GM12878 (cell line): ENCODE results near the gene HMGB1. TPM values are rescaled to one million over a fixed set of nuclear protein-coding genes. Genes with fewer than 3 reads are reported as not detected.

Experiments
- BACH1 ChIP-seq: fragments of 450-650 bp; IDR thresholded peaks from 2 replicates; pipeline ENCODE4 v1.6.1; 2017; ENCODE audit warnings: mild to moderate bottlenecking, borderline replicate concordance
- CREM ChIP-seq: IDR thresholded peaks from 2 replicates; pipeline ENCODE4 v1.6.1; 2014; ENCODE audit warnings: antibody characterized with exemption, low read depth
- CTCF ChIP-seq, 3 experiments: IDR thresholded peaks in 2 of 3; conservative IDR thresholded peaks in 1 of 3; 2 replicates each; pipeline ENCODE4 v1.5.1; 2011; ENCODE audit warnings: low read depth in 3 of 3, low read length in 3 of 3, mild to moderate bottlenecking in 3 of 3, control low read depth in 2 of 3, moderate library complexity in 2 of 3, inconsistent platforms in 1 of 3, mixed read lengths in 1 of 3; ENCODE audit not compliant: control insufficient read depth in 2 of 3, insufficient read depth in 1 of 3; ENCODE audit errors: extremely low read depth in 1 of 3
- DPF2 ChIP-seq: fragments of 450-650 bp; IDR thresholded peaks from 2 replicates; pipeline ENCODE4 v1.6.1; 2017; ENCODE audit warnings: mild to moderate bottlenecking
- MAX ChIP-seq: IDR thresholded peaks from 2 replicates; pipeline ENCODE4 v1.6.1; 2012; ENCODE audit warnings: low read depth, low read length, improper control_type of control experiment
- MYB ChIP-seq: fragments of 150-350 bp; IDR thresholded peaks from 2 replicates; pipeline ENCODE4 v1.6.1; 2014; ENCODE audit warnings: mild to moderate bottlenecking, low read depth, low read length, borderline replicate concordance
- NBN ChIP-seq: fragments of 450-650 bp; IDR thresholded peaks from 2 replicates; pipeline ENCODE4 v1.6.1; 2016
- NR2F1 ChIP-seq: fragments of 450-650 bp; conservative IDR thresholded peaks from 2 replicates; pipeline ENCODE4 v1.6.1; 2017; ENCODE audit warnings: mild to moderate bottlenecking
- RFX5 ChIP-seq: IDR thresholded peaks from 2 replicates; pipeline ENCODE4 v1.6.1; 2011; ENCODE audit warnings: low read depth, low read length, improper control_type of control experiment
- SIX5 ChIP-seq: IDR thresholded peaks from 2 replicates; pipeline ENCODE4 v1.6.1; 2011; ENCODE audit warnings: mild to moderate bottlenecking, low read depth, low read length, moderate library complexity; ENCODE audit not compliant: severe bottlenecking
- SMAD5 ChIP-seq: IDR thresholded peaks from 2 replicates; pipeline ENCODE4 v1.6.1; 2016; ENCODE audit warnings: antibody characterized with exemption, low read depth
- SRF ChIP-seq, 2 experiments: IDR thresholded peaks; 2 replicates each; pipeline ENCODE4 v1.6.1; 2011; ENCODE audit warnings: low read depth in 2 of 2, low read length in 2 of 2, mild to moderate bottlenecking in 1 of 2, moderate library complexity in 1 of 2
- SUZ12 ChIP-seq: fragments of 200-600 bp; sonication (generic); IDR thresholded peaks from one replicate; pipeline ENCODE4 v1.6.1; 2018; ENCODE audit warnings: antibody characterized with exemption, mild to moderate bottlenecking; ENCODE audit not compliant: unreplicated experiment
- ZNF207 ChIP-seq: fragments of 450-650 bp; IDR thresholded peaks from 2 replicates; pipeline ENCODE4 v1.6.1; 2014; ENCODE audit warnings: antibody characterized with exemption, mild to moderate bottlenecking, borderline replicate concordance
- ZNF274 ChIP-seq: IDR thresholded peaks from one replicate; pipeline ENCODE4 v1.8.0; 2011; ENCODE audit not compliant: insufficient read length, insufficient read depth
- polyA plus RNA-seq, 11 experiments: library from polyadenylated mRNA; depleted of rRNA in 4 of 11; unstranded in 6 of 11; stranded (reverse) in 5 of 11; fragments of >200 nt; fragmentation: Nextera tagmentation in 4 of 11; fragmentation: Illumina TruSeq in 1 of 11; extraction: Ambion mirVana in 4 of 11; extraction: Trizol in 1 of 11; gene quantifications; 1 replicate in 1 of 11; 2 replicates in 10 of 11; pipeline versions ENCODE4 v1.2.1 to v1.2.3, GENCODE V29; 2011 to 2016; ENCODE audit warnings: inconsistent platforms in 2 of 11, missing spikeins in 2 of 11, low read depth in 1 of 11
- total RNA-seq, 4 experiments: library from RNA; depleted of rRNA in 3 of 4; stranded (reverse); fragments of >200 nt in 3 of 4; fragmentation: Illumina TruSeq in 1 of 4; extraction: Trizol in 1 of 4; gene quantifications; 2 replicates each; pipeline versions ENCODE4 v1.2.1 to v1.2.3, GENCODE V29; 2013 to 2021
- TF ChIP-seq, protein P1 (sequence below): fragments of 450-650 bp; IDR thresholded peaks from 2 replicates; pipeline ENCODE4 v1.6.1; 2018; ENCODE audit warnings: mild to moderate bottlenecking, low read depth, moderate library complexity; ENCODE audit not compliant: partially characterized antibody
- TF ChIP-seq, protein P2 (sequence below): fragments of 450-650 bp; IDR thresholded peaks from 2 replicates; pipeline ENCODE4 v1.6.1; 2017; ENCODE audit warnings: low read depth, mild to moderate bottlenecking, moderate library complexity
- TF ChIP-seq, protein P3 (sequence below): fragments of 450-650 bp; IDR thresholded peaks from 2 replicates; pipeline ENCODE4 v1.6.1; 2017; ENCODE audit warnings: mild to moderate bottlenecking, moderate library complexity

The HMGB1 gene
- total and polyA plus RNA-seq, 10 of the 15 experiments (the other 5 are each of a cell fraction or from before 2014, with no cell fraction given), result 365 to 2,529 (median 1,396) TPM

- TF ChIP-seq, protein P1, sequence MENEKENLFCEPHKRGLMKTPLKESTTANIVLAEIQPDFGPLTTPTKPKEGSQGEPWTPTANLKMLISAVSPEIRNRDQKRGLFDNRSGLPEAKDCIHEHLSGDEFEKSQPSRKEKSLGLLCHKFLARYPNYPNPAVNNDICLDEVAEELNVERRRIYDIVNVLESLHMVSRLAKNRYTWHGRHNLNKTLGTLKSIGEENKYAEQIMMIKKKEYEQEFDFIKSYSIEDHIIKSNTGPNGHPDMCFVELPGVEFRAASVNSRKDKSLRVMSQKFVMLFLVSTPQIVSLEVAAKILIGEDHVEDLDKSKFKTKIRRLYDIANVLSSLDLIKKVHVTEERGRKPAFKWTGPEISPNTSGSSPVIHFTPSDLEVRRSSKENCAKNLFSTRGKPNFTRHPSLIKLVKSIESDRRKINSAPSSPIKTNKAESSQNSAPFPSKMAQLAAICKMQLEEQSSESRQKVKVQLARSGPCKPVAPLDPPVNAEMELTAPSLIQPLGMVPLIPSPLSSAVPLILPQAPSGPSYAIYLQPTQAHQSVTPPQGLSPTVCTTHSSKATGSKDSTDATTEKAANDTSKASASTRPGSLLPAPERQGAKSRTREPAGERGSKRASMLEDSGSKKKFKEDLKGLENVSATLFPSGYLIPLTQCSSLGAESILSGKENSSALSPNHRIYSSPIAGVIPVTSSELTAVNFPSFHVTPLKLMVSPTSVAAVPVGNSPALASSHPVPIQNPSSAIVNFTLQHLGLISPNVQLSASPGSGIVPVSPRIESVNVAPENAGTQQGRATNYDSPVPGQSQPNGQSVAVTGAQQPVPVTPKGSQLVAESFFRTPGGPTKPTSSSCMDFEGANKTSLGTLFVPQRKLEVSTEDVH, result no peak
- TF ChIP-seq MYB (no peak), SUZ12 (no peak), MAX (no peak; the same call in 1 of the 2 replicates), NBN (no peak), CREM (0 out of 2 replicates have a peak, but pooled peaks have one; percentile 6), SMAD5 (no peak), DPF2 (peak; percentile 93), SRF (IDR thresholded peaks at IDR 0.05; ENCODE audit: low read depth in 2 of 2, low read length in 2 of 2) (no peak), BACH1 (no peak), ZNF207 (no peak), SIX5 (no peak), ZNF274 (no peak), RFX5 (no peak), CTCF (IDR thresholded peaks at IDR 0.05 in 2 of 3, conservative IDR thresholded peaks at IDR 0.05 in 1 of 3; ENCODE audit: control insufficient read depth in 2 of 3, extremely low read depth in 1 of 3, insufficient read depth in 1 of 3, low read depth in 3 of 3, low read length in 3 of 3) (no peak), NR2F1 (peak; percentile 73)
- TF ChIP-seq, protein P2, sequence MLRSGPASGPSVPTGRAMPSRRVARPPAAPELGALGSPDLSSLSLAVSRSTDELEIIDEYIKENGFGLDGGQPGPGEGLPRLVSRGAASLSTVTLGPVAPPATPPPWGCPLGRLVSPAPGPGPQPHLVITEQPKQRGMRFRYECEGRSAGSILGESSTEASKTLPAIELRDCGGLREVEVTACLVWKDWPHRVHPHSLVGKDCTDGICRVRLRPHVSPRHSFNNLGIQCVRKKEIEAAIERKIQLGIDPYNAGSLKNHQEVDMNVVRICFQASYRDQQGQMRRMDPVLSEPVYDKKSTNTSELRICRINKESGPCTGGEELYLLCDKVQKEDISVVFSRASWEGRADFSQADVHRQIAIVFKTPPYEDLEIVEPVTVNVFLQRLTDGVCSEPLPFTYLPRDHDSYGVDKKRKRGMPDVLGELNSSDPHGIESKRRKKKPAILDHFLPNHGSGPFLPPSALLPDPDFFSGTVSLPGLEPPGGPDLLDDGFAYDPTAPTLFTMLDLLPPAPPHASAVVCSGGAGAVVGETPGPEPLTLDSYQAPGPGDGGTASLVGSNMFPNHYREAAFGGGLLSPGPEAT, result no peak; the same call in 1 of the 2 replicates
- TF ChIP-seq, protein P3, sequence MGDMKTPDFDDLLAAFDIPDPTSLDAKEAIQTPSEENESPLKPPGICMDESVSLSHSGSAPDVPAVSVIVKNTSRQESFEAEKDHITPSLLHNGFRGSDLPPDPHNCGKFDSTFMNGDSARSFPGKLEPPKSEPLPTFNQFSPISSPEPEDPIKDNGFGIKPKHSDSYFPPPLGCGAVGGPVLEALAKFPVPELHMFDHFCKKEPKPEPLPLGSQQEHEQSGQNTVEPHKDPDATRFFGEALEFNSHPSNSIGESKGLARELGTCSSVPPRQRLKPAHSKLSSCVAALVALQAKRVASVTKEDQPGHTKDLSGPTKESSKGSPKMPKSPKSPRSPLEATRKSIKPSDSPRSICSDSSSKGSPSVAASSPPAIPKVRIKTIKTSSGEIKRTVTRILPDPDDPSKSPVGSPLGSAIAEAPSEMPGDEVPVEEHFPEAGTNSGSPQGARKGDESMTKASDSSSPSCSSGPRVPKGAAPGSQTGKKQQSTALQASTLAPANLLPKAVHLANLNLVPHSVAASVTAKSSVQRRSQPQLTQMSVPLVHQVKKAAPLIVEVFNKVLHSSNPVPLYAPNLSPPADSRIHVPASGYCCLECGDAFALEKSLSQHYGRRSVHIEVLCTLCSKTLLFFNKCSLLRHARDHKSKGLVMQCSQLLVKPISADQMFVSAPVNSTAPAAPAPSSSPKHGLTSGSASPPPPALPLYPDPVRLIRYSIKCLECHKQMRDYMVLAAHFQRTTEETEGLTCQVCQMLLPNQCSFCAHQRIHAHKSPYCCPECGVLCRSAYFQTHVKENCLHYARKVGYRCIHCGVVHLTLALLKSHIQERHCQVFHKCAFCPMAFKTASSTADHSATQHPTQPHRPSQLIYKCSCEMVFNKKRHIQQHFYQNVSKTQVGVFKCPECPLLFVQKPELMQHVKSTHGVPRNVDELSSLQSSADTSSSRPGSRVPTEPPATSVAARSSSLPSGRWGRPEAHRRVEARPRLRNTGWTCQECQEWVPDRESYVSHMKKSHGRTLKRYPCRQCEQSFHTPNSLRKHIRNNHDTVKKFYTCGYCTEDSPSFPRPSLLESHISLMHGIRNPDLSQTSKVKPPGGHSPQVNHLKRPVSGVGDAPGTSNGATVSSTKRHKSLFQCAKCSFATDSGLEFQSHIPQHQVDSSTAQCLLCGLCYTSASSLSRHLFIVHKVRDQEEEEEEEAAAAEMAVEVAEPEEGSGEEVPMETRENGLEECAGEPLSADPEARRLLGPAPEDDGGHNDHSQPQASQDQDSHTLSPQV, result no peak; the same call in 1 of the 2 replicates
Observed at GRCh38 chr13:30464496-30465342, 1.0 kb downstream of the HMGB1 start (continued).
